ENCODE data around the gene CBX7.

Gene CBX7

DNA sequence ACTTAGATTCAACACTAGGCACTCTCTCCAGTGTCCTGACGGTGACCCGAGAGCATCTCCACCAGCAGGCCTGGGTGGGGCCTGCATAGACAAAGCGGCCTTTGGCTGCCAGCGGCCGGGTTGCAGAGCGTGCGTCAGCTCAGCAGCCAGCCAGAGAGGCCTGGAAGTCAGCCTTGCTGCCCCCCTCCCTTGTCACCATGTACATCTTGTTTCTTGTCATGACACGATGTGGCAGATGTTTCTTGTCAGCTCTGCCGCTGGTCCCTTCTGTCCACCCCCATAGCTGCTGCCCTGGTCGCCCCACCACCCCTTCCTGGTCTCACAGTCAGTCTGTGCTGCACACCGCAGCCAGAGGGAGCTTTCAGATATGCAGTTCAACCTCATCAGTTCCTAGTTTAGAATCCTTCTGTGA, 33.1 kb upstream of the CBX7 start:
- Histone ChIP-seq H3K27ac (ENCODE audit: low read length) (no peak overlapping the region), H3K4me2 (ENCODE audit: low read length) (no peak overlapping the region), H3K4me1 (ENCODE audit: low read length) (no peaks in the 10 kb centered on the region), H3K36me3 (replicated peaks; ENCODE audit: low read depth, low read length) (no peaks in the 10 kb centered on the region), H3K79me2 (ENCODE audit: low read length) (no peaks in the 10 kb centered on the region), H3K4me3 (ENCODE audit: low read length) (no peak overlapping the region), H4K20me1 (ENCODE audit: insufficient read depth, low read length) (no peaks in the 10 kb centered on the region), H3K9me3 (ENCODE audit: insufficient read depth, low read length) (no peaks in the 10 kb centered on the region), H3K9ac (ENCODE audit: low read length) (no peak overlapping the region), H3K27me3 (ENCODE audit: low read depth, low read length) (peaks cover 8% of the 10 kb centered on the region; the same call in 1 of the 2 replicates), H2AFZ (ENCODE audit: low read depth, low read length) (no peak overlapping the region)
- TF ChIP-seq CTCF (IDR thresholded peaks at IDR 0.05; ENCODE audit: low read depth, low read length) (peak; percentile 15), EZH2phosphoT487 (IDR thresholded peaks at IDR 0.05; ENCODE audit: low read depth) (no peak)

DNA sequence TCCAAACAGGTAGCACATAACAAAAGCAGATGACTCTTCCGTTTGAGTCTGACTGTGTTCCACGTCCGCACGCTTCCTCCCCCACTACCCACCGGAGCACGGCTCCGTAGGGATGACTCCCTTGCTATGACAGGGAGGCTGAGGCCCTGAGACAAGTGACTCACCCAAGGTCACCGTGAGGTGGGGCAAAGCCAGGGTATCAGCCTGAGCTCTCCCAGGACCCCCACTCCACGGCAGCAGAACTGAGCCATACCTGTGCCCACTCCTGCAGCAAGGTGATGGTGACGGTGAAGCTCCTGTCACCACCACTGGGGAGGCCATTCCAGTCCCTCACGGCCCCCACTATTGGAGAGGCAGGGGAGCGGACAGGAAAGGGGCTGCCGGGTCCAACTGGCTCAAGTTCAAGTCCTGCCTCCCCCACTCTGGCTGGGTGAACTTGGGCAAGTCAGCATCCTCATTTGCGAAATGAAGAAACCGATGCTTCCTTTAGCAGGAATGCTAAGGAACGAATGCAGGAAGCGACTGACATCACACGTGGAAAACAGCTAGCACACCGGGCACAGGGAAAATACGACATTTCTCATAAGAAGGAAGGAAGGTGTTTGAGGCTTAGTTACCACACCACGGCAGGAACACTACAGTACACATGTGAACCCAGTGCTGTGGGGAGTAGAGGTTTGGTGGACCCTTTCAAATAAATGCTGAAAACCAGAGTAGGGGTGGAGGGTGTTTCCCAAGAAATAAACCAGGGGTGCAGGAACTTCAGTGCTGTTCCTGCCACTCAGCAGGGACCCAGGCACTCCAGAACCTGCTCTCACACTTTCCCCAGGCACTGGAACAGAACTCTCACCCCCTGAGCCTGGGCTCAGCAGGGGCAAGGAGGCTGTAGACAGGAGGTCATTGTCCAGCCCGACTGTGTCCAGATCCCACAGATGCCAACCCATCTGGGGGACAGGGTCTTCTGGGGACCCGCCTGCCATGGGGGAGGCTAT, 32.4 kb upstream of the CBX7 start:
- peaks cover 8% of the 10 kb centered on the region; the same call in 1 of the 2 replicates for H3K27me3 ChIP-seq (ENCODE audit: low read depth, low read length)
- no peaks in the 10 kb centered on the region for H4K20me1 ChIP-seq (ENCODE audit: insufficient read depth, low read length)
- no peaks in the 10 kb centered on the region for H3K4me1 ChIP-seq (ENCODE audit: low read length)
- no peaks in the 10 kb centered on the region for H3K79me2 ChIP-seq (ENCODE audit: low read length)
- H2AFZ ChIP-seq (ENCODE audit: low read depth, low read length) = no peak overlapping the region
- H3K9me3 ChIP-seq (ENCODE audit: insufficient read depth, low read length) = no peaks in the 10 kb centered on the region
- no peak overlapping the region for H3K4me2 ChIP-seq (ENCODE audit: low read length)
- H3K9ac ChIP-seq (ENCODE audit: low read length) = no peak overlapping the region
- H3K27ac ChIP-seq (ENCODE audit: low read length) = no peak overlapping the region
- H3K4me3 ChIP-seq (ENCODE audit: low read length) = no peak overlapping the region
- TF ChIP-seq EZH2phosphoT487 (IDR thresholded peaks at IDR 0.05; ENCODE audit: low read depth) = no peak
- no peak for TF ChIP-seq CTCF (IDR thresholded peaks at IDR 0.05; ENCODE audit: low read depth, low read length)
- no peaks in the 10 kb centered on the region for H3K36me3 ChIP-seq (replicated peaks; ENCODE audit: low read depth, low read length)

DNA sequence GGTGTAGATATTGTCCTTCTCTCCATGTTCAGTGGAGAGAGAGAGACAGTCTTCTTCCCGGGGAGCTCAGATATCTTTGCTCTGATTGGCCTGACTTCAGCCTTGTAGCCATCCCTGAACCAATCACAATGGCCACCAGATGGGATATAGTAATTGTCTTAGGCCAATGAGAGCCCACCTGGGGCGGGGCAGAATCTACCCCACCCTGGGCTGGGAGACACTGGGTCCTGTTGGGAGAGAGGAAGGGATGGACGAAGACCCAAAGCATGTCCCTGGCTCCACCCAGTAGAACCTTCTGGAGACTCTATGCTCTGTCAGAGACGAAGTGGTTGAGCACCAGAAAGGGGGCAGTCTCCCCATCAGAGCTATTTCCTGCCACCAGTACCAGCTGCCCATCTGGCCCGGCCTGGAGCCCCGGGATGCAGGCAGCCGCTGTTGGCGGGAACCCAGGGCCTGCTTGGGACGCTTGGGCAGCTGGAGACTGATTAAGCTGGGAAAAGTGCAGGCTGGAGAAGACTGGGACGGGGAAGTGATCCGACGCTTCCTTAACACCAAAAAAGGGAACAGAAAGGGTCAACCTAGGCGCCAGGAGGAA, 31.6 kb upstream of the CBX7 start:
- Histone ChIP-seq H3K27me3 (ENCODE audit: low read depth, low read length) (no peaks in the 10 kb centered on the region), H3K9me3 (ENCODE audit: insufficient read depth, low read length) (no peaks in the 10 kb centered on the region), H3K9ac (ENCODE audit: low read length) (no peak overlapping the region), H2AFZ (ENCODE audit: low read depth, low read length) (no peak overlapping the region), H3K4me1 (ENCODE audit: low read length) (no peaks in the 10 kb centered on the region), H3K4me2 (ENCODE audit: low read length) (no peak overlapping the region), H3K27ac (ENCODE audit: low read length) (no peak overlapping the region), H3K79me2 (ENCODE audit: low read length) (no peaks in the 10 kb centered on the region), H4K20me1 (ENCODE audit: insufficient read depth, low read length) (no peaks in the 10 kb centered on the region), H3K36me3 (replicated peaks; ENCODE audit: low read depth, low read length) (no peaks in the 10 kb centered on the region), H3K4me3 (ENCODE audit: low read length) (no peak overlapping the region)
- TF ChIP-seq EZH2phosphoT487 (IDR thresholded peaks at IDR 0.05; ENCODE audit: low read depth) (no peak), CTCF (IDR thresholded peaks at IDR 0.05; ENCODE audit: low read depth, low read length) (no peak)

DNA sequence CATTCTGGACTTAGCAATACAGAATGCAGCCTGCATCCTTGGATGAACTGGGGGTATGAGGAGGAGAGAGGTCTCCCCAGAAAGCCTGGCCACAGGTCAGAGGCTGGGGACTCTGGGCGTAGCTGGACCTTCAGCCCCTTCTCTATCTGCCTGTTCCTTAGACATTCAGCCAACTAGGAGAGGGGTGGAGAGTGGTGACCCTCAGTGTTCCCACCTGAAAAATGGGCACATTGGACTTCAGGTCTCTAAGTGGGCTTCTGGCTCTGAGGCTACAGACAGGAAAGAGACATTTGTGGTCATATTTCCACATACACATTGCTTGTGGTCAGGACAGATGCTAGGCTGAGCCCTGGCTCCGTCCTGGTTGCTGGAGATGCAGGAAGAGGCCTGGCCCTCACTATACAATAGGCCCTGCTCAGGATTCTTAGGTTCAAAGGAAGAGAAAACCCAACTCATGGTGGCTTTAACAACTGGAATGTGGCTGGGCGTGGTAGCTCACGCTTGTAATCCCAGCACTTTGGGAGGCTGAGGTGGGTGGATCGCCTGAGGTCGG, 30.1 kb upstream of the CBX7 start:
- no peak overlapping the region for H3K9ac ChIP-seq (ENCODE audit: low read length)
- H4K20me1 ChIP-seq (ENCODE audit: insufficient read depth, low read length) = no peaks in the 10 kb centered on the region
- no peak overlapping the region for H2AFZ ChIP-seq (ENCODE audit: low read depth, low read length)
- no peaks in the 10 kb centered on the region for H3K4me1 ChIP-seq (ENCODE audit: low read length)
- no peaks in the 10 kb centered on the region for H3K79me2 ChIP-seq (ENCODE audit: low read length)
- no peak overlapping the region for H3K27ac ChIP-seq (ENCODE audit: low read length)
- H3K4me2 ChIP-seq (ENCODE audit: low read length) = no peak overlapping the region
- H3K27me3 ChIP-seq (ENCODE audit: low read depth, low read length) = no peaks in the 10 kb centered on the region
- H3K9me3 ChIP-seq (ENCODE audit: insufficient read depth, low read length) = no peaks in the 10 kb centered on the region
- H3K4me3 ChIP-seq (ENCODE audit: low read length) = no peak overlapping the region
- no peak for TF ChIP-seq CTCF (IDR thresholded peaks at IDR 0.05; ENCODE audit: low read depth, low read length)
- no peak for TF ChIP-seq EZH2phosphoT487 (IDR thresholded peaks at IDR 0.05; ENCODE audit: low read depth)
- H3K36me3 ChIP-seq (replicated peaks; ENCODE audit: low read depth, low read length) = no peaks in the 10 kb centered on the region

Measured in OCI-LY3 (cell line).